SK-N-SH (cell line): Measurements from ENCODE around the gene SMAD3. TPM values are rescaled to one million over a fixed set of nuclear protein-coding genes. Genes with fewer than 3 reads are reported as not detected.

Experiments used
- CTCF ChIA-PET: fragments of 300-600, 350-600 bp; formaldehyde crosslinking; extraction: SDS; loops from one replicate; lab custom pipeline; 2021; lab: Yijun Ruan, JAX
- POLR2A ChIA-PET: fragments of 350-600 bp; sonication (Branson Sonifier 250); formaldehyde crosslinking; extraction: SDS; loops from one replicate; lab custom pipeline; 2020; ENCODE audit warnings: antibody characterized with exemption, inconsistent platforms; lab: Yijun Ruan, JAX
- DNase-seq: peaks from one replicate; pipeline ENCODE4 v3.0.0; 2012
- H2AFZ ChIP-seq: fragments of 200-600 bp; sonication (generic); 2 replicates; pipeline ENCODE4 v1.8.1; 2016; ENCODE audit warnings: antibody characterized with exemption, mild to moderate bottlenecking, low read depth
- H3F3A ChIP-seq: fragments of 200-600 bp; sonication (generic); replicated peaks from 2 replicates; pipeline ENCODE3; 2016; ENCODE audit warnings: antibody characterized with exemption, mild to moderate bottlenecking; ENCODE audit not compliant: insufficient read depth
- H3K27ac ChIP-seq, 2 experiments: fragments of 200-500 bp in 1 of 2; fragments of 200-600 bp in 1 of 2; sonication (Bioruptor generic) in 1 of 2; sonication (generic), shearing (Covaris generic) in 1 of 2; 2 replicates each; pipeline versions ENCODE4 v1.5.1 to v1.6.1; 2014 to 2016; ENCODE audit warnings: low read depth in 2 of 2, inconsistent platforms in 1 of 2, low read length in 1 of 2, mild to moderate bottlenecking in 1 of 2, mixed read lengths in 1 of 2
- H3K27me3 ChIP-seq: fragments of 200-600 bp; sonication (generic), shearing (Covaris generic); 2 replicates; pipeline ENCODE4 v1.6.1; 2016; ENCODE audit warnings: mixed run types; ENCODE audit not compliant: insufficient read depth
- H3K36me3 ChIP-seq, 2 experiments: fragments of 200-500 bp in 1 of 2; fragments of 200-600 bp in 1 of 2; sonication (Bioruptor generic) in 1 of 2; sonication (generic) in 1 of 2; replicated peaks in 1 of 2; 2 replicates each; pipeline versions ENCODE3 to v1.5.1; 2014 to 2016; ENCODE audit warnings: low read length in 1 of 2, mild to moderate bottlenecking in 1 of 2; ENCODE audit not compliant: insufficient read depth in 2 of 2, control insufficient read depth in 1 of 2
- H3K4me1 ChIP-seq, 2 experiments: fragments of 200-500 bp in 1 of 2; fragments of 200-600 bp in 1 of 2; sonication (Bioruptor generic) in 1 of 2; sonication (generic), shearing (Covaris generic) in 1 of 2; 2 replicates each; pipeline versions ENCODE4 v1.5.1 to v1.6.1; 2014 to 2016; ENCODE audit warnings: low read depth in 1 of 2, low read length in 1 of 2, mixed run types in 1 of 2; ENCODE audit not compliant: insufficient read depth in 2 of 2, control insufficient read depth in 1 of 2
- H3K4me2 ChIP-seq: fragments of 200-600 bp; sonication (generic), shearing (Covaris generic); 2 replicates; pipeline ENCODE4 v1.6.1; 2017; ENCODE audit warnings: mixed run types
- H3K4me3 ChIP-seq, 2 experiments: fragments of 200-500 bp in 1 of 2; fragments of 200-600 bp in 1 of 2; sonication (Bioruptor generic) in 1 of 2; sonication (generic), shearing (Covaris generic) in 1 of 2; 2 replicates each; pipeline versions ENCODE4 v1.5.1 to v1.8.1; 2014 to 2016; ENCODE audit warnings: low read depth in 2 of 2, inconsistent platforms in 1 of 2, low read length in 1 of 2, mild to moderate bottlenecking in 1 of 2, mixed read lengths in 1 of 2, moderate library complexity in 1 of 2
- H3K79me2 ChIP-seq: fragments of 200-600 bp; sonication (generic); 2 replicates; pipeline ENCODE4 v1.8.1; 2017; ENCODE audit warnings: mild to moderate bottlenecking; ENCODE audit not compliant: insufficient read depth
- H3K9ac ChIP-seq: fragments of 200-600 bp; sonication (generic); 2 replicates; pipeline ENCODE4 v1.6.1; 2017; ENCODE audit warnings: mixed run types
- H3K9me2 ChIP-seq: fragments of 200-600 bp; sonication (generic); 2 replicates; pipeline ENCODE4 v1.6.1; 2017; ENCODE audit warnings: mixed run types
- H3K9me3 ChIP-seq: fragments of 200-600 bp; sonication (generic); 2 replicates; pipeline ENCODE4 v1.6.1; 2017; ENCODE audit warnings: mixed run types, mild to moderate bottlenecking, moderate library complexity
- H4K20me1 ChIP-seq: fragments of 200-600 bp; sonication (generic); 2 replicates; pipeline ENCODE4 v1.6.1; 2017; ENCODE audit warnings: mild to moderate bottlenecking, mixed run types; ENCODE audit not compliant: insufficient read depth
- CHD2 ChIP-seq: fragments of 150-350 bp; IDR thresholded peaks from 2 replicates; pipeline ENCODE4 v1.6.1; 2018; ENCODE audit warnings: low read length; ENCODE audit not compliant: partially characterized antibody
- EP300 ChIP-seq, 2 experiments: IDR thresholded peaks; 2 replicates each; pipeline versions ENCODE4 v1.4.0 to v1.6.1; 2012; ENCODE audit warnings: borderline replicate concordance in 1 of 2, low read depth in 1 of 2, low read length in 1 of 2
- FOXM1 ChIP-seq: IDR thresholded peaks from 2 replicates; pipeline ENCODE4 v1.4.0; 2012; ENCODE audit warnings: low read depth, mild to moderate bottlenecking
- GABPA ChIP-seq: IDR thresholded peaks from 2 replicates; pipeline ENCODE4 v1.4.0; 2012; ENCODE audit warnings: low read depth, mild to moderate bottlenecking
- GATA2 ChIP-seq: sonication (generic); formaldehyde crosslinking; IDR thresholded peaks from 2 replicates; pipeline ENCODE4 v1.5.0; 2020; ENCODE audit warnings: mild to moderate bottlenecking, missing genetic modification reagents
- JUND ChIP-seq: IDR thresholded peaks from 2 replicates; pipeline ENCODE4 v1.4.0; 2012
- MEF2A ChIP-seq: IDR thresholded peaks from 2 replicates; pipeline ENCODE4 v1.4.0; 2012; ENCODE audit warnings: low read depth, borderline replicate concordance
- MXI1 ChIP-seq: IDR thresholded peaks from 2 replicates; pipeline ENCODE4 v1.6.1; 2012; ENCODE audit warnings: mild to moderate bottlenecking, low read depth, low read length, improper control_type of control experiment
- POLR2AphosphoS5 ChIP-seq: IDR thresholded peaks from 2 replicates; pipeline ENCODE4 v1.6.1; 2012; ENCODE audit warnings: low read depth, low read length
- RCOR1 ChIP-seq: fragments of 150-350 bp; IDR thresholded peaks from 2 replicates; pipeline ENCODE4 v1.6.1; 2017; ENCODE audit warnings: antibody characterized with exemption, low read length
- RFX5 ChIP-seq: IDR thresholded peaks from 2 replicates; pipeline ENCODE4 v1.6.1; 2012; ENCODE audit warnings: mild to moderate bottlenecking, improper control_type of control experiment, low read length
- TAF1 ChIP-seq: IDR thresholded peaks from 2 replicates; pipeline ENCODE4 v1.6.1; 2012; ENCODE audit warnings: low read depth, mild to moderate bottlenecking, low read length, moderate library complexity, borderline replicate concordance
- TEAD4 ChIP-seq: IDR thresholded peaks from 2 replicates; pipeline ENCODE4 v1.4.0; 2012; ENCODE audit warnings: mild to moderate bottlenecking, borderline replicate concordance; ENCODE audit not compliant: insufficient read depth
- WGBS: methylation state at CpG from one replicate; pipeline ENCODE4 v1.1.6; 2017; ENCODE audit warnings: low lambda C conversion rate; 5-methylcytosine and 5-hydroxymethylcytosine counted together
- polyA plus RNA-seq, 3 experiments: library from polyadenylated mRNA; depleted of rRNA; stranded (reverse); fragments of >200 nt; gene quantifications; 2 replicates each; pipeline ENCODE4 v1.2.3, GENCODE V29; 2012
- TF ChIP-seq, protein P1 (sequence below): IDR thresholded peaks from 2 replicates; pipeline ENCODE4 v1.4.0; 2012; ENCODE audit warnings: low read depth, borderline replicate concordance
- TF ChIP-seq, protein P2 (sequence below): IDR thresholded peaks from 2 replicates; pipeline ENCODE4; 2012
- TF ChIP-seq, protein P3 (sequence below): IDR thresholded peaks from 2 replicates; pipeline ENCODE4 v1.6.1; 2012; ENCODE audit warnings: mild to moderate bottlenecking, low read depth, low read length, moderate library complexity
- TF ChIP-seq, protein P4 (sequence below): fragments of 150-350 bp; IDR thresholded peaks from 2 replicates; pipeline ENCODE4 v1.6.1; 2017; ENCODE audit warnings: antibody characterized with exemption, low read length, low read depth, borderline replicate concordance
- TF ChIP-seq, protein P5 (sequence below): fragments of 150-350 bp; IDR thresholded peaks from 2 replicates; pipeline ENCODE4 v1.6.1; 2016; ENCODE audit warnings: mild to moderate bottlenecking, low read depth, low read length

The SMAD3 gene
- polyA plus RNA-seq, 1 of the 3 experiments (the other 2 are of a cell fraction): 19.5 TPM

DNA sequence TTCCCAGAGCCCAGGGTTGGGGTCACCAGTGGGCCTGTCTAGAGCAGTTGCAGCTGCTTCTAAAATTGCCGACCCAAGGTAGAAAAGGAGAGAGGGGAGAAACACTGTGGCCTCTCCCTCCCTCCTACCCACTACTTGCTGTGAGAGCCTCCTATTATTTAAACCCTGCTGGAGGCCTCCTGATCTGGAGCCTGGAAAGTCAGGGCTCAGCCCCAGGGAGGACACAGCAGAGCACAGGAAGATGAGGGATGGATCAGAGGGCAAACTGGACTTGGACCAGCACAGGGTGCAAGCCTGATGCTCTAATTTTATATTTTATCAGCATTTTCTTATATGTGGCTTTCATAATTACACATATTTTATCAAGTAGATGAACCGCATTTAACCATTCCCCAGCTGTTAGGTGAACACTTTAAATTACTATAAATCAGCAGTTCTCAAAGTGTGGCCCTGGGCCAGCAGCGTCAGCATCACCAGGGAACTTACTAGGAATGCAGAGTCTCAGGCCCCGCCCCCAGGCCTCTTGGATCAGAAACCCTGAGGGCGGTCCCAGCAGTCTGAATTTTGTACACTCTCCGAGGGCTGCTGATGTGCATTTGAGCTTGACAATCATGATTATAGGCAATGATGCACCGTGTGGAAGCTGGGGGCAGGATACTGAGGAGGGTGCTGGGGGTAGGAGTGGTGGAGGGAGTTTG is 26.7 kb downstream of the SMAD3 start:
- CTCF ChIA-PET: no interaction called here
- H2AFZ ChIP-seq: no peak overlapping the region
- peak overlapping the region; percentile 58 for H3K4me2 ChIP-seq
- no peak overlapping the region for H3K4me3 ChIP-seq
- peaks cover 41 to 43% of the 10 kb centered on the region in 2 experiments for H3K4me1 ChIP-seq
- WGBS: 90% methylated on average over 6 of the region's 7 CpGs
- H3K9me3 ChIP-seq: no peaks in the 10 kb centered on the region
- H3K36me3 ChIP-seq: peaks cover 0 to 3% of the 10 kb centered on the region in 2 experiments
- peak overlapping the region; percentile 65 to 85 for H3K27ac ChIP-seq
- H3F3A ChIP-seq: peaks cover 19% of the 10 kb centered on the region
- peaks cover 93% of the 10 kb centered on the region for H3K79me2 ChIP-seq
- TF ChIP-seq, protein P1, sequence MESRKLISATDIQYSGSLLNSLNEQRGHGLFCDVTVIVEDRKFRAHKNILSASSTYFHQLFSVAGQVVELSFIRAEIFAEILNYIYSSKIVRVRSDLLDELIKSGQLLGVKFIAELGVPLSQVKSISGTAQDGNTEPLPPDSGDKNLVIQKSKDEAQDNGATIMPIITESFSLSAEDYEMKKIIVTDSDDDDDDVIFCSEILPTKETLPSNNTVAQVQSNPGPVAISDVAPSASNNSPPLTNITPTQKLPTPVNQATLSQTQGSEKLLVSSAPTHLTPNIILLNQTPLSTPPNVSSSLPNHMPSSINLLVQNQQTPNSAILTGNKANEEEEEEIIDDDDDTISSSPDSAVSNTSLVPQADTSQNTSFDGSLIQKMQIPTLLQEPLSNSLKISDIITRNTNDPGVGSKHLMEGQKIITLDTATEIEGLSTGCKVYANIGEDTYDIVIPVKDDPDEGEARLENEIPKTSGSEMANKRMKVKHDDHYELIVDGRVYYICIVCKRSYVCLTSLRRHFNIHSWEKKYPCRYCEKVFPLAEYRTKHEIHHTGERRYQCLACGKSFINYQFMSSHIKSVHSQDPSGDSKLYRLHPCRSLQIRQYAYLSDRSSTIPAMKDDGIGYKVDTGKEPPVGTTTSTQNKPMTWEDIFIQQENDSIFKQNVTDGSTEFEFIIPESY: no peak
- TF ChIP-seq MXI1: no peak
- TF ChIP-seq, protein P2, sequence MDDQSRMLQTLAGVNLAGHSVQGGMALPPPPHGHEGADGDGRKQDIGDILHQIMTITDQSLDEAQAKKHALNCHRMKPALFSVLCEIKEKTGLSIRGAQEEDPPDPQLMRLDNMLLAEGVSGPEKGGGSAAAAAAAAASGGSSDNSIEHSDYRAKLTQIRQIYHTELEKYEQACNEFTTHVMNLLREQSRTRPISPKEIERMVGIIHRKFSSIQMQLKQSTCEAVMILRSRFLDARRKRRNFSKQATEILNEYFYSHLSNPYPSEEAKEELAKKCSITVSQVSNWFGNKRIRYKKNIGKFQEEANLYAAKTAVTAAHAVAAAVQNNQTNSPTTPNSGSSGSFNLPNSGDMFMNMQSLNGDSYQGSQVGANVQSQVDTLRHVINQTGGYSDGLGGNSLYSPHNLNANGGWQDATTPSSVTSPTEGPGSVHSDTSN: no peak
- TF ChIP-seq, protein P3, sequence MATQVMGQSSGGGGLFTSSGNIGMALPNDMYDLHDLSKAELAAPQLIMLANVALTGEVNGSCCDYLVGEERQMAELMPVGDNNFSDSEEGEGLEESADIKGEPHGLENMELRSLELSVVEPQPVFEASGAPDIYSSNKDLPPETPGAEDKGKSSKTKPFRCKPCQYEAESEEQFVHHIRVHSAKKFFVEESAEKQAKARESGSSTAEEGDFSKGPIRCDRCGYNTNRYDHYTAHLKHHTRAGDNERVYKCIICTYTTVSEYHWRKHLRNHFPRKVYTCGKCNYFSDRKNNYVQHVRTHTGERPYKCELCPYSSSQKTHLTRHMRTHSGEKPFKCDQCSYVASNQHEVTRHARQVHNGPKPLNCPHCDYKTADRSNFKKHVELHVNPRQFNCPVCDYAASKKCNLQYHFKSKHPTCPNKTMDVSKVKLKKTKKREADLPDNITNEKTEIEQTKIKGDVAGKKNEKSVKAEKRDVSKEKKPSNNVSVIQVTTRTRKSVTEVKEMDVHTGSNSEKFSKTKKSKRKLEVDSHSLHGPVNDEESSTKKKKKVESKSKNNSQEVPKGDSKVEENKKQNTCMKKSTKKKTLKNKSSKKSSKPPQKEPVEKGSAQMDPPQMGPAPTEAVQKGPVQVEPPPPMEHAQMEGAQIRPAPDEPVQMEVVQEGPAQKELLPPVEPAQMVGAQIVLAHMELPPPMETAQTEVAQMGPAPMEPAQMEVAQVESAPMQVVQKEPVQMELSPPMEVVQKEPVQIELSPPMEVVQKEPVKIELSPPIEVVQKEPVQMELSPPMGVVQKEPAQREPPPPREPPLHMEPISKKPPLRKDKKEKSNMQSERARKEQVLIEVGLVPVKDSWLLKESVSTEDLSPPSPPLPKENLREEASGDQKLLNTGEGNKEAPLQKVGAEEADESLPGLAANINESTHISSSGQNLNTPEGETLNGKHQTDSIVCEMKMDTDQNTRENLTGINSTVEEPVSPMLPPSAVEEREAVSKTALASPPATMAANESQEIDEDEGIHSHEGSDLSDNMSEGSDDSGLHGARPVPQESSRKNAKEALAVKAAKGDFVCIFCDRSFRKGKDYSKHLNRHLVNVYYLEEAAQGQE: no peak
- no peak for TF ChIP-seq TAF1
- TF ChIP-seq GABPA: no peak
- TF ChIP-seq, protein P4, sequence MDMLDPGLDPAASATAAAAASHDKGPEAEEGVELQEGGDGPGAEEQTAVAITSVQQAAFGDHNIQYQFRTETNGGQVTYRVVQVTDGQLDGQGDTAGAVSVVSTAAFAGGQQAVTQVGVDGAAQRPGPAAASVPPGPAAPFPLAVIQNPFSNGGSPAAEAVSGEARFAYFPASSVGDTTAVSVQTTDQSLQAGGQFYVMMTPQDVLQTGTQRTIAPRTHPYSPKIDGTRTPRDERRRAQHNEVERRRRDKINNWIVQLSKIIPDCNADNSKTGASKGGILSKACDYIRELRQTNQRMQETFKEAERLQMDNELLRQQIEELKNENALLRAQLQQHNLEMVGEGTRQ: no peak
- TF ChIP-seq TEAD4: no peak
- no peak for TF ChIP-seq CHD2
- TF ChIP-seq FOXM1: no peak
- TF ChIP-seq POLR2AphosphoS5: no peak
- TF ChIP-seq, protein P5, sequence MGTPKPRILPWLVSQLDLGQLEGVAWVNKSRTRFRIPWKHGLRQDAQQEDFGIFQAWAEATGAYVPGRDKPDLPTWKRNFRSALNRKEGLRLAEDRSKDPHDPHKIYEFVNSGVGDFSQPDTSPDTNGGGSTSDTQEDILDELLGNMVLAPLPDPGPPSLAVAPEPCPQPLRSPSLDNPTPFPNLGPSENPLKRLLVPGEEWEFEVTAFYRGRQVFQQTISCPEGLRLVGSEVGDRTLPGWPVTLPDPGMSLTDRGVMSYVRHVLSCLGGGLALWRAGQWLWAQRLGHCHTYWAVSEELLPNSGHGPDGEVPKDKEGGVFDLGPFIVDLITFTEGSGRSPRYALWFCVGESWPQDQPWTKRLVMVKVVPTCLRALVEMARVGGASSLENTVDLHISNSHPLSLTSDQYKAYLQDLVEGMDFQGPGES: no peak
- no peak for TF ChIP-seq RFX5
- no peak for TF ChIP-seq RCOR1
- TF ChIP-seq MEF2A: no peak
- no peak for TF ChIP-seq EP300 (IDR thresholded peaks at IDR 0.05; ENCODE audit: borderline replicate concordance in 1 of 2, low read depth in 1 of 2, low read length in 1 of 2)
- TF ChIP-seq GATA2 (CRISPR knock-in tag): no peak
- no peak for TF ChIP-seq JUND
- TF ChIP-seq, all 33 proteins: peak for 0
- Histone ChIP-seq H3K9me2 (no peaks in the 10 kb centered on the region), H3K27me3 (no peaks in the 10 kb centered on the region), H4K20me1 (peaks cover 45% of the 10 kb centered on the region), H3K9ac (peak overlapping the region; percentile 71; the same call in 1 of the 2 replicates)
- POLR2A ChIA-PET: interaction anchor here (0.5 kb wide), 1 partner anchor 15 kb away, joined by 4 read pairs; no protein-coding TSS in a partner anchor
- no peak for DNase-seq
